B cell (primary cell): Measurements from ENCODE around the gene STARD10. TPM values are rescaled to one million over a fixed set of nuclear protein-coding genes. Genes with fewer than 3 reads are reported as not detected.
"Not testable (repeated sequence)": the region's sequence is repeated elsewhere in the genome, so short reads cannot be mapped to it uniquely, and the experiment has no call there.

Experiments
- ATAC-seq: fragments of 200-7000 bp; cut with Tn5 transposase; one replicate; pipeline ENCODE4 v1.10.0; 2021; ENCODE audit warnings: low read depth, mild to moderate bottlenecking, moderate number of reproducible peaks, moderate library complexity
- CTCF ChIA-PET: fragments of 350-600 bp; sonication (Branson Sonifier 250); formaldehyde crosslinking; loops from one replicate; lab custom pipeline; 2021; ENCODE audit warnings: antibody characterized with exemption, inconsistent platforms; lab: Charles Lee
- POLR2A ChIA-PET: fragments of 350-600 bp; sonication (Branson Sonifier 250); formaldehyde crosslinking; loops from one replicate; lab custom pipeline; 2021; ENCODE audit warnings: antibody characterized with exemption; lab: Charles Lee
- DNase-seq: peaks from one replicate; pipeline ENCODE4 v3.0.0; 2013
- H2AFZ ChIP-seq: 2 replicates; pipeline ENCODE4 v1.6.1; 2012; ENCODE audit warnings: mild to moderate bottlenecking, low read depth, low read length; ENCODE audit not compliant: insufficient read depth, poor library complexity, severe bottlenecking
- H3K27ac ChIP-seq, 2 donors: 1 replicate in 1 of 2; 2 replicates in 1 of 2; pipeline ENCODE4 v1.5.1; 2012 to 2013; ENCODE audit warnings: low read length in 2 of 2, mild to moderate bottlenecking in 2 of 2, moderate library complexity in 1 of 2
- H3K27me3 ChIP-seq, 4 experiments: fragments of 200-600 bp in 1 of 4; sonication (generic) in 1 of 4; replicated peaks in 1 of 4; 1 replicate in 2 of 4; 2 replicates in 2 of 4; pipeline versions ENCODE4 v1.6.1 to v1.7.0; 2013 to 2016; ENCODE audit warnings: low read length in 3 of 4, mild to moderate bottlenecking in 2 of 4, mixed read lengths in 1 of 4, moderate library complexity in 1 of 4; ENCODE audit not compliant: insufficient read depth in 4 of 4, control insufficient read depth in 3 of 4; ENCODE audit errors: control extremely low read depth in 1 of 4
- H3K36me3 ChIP-seq, 2 experiments: replicated peaks in 1 of 2; 1 replicate in 1 of 2; 2 replicates in 1 of 2; pipeline versions ENCODE4 v1.6.1 to v1.7.1; 2013; ENCODE audit warnings: low read length in 1 of 2; ENCODE audit not compliant: insufficient read depth in 2 of 2, control insufficient read depth in 1 of 2; ENCODE audit errors: control extremely low read depth in 1 of 2, extremely low read depth in 1 of 2
- H3K4me1 ChIP-seq, 2 donors: fragments of 200-600 bp in 1 of 2; sonication (generic) in 1 of 2; 1 replicate in 1 of 2; 2 replicates in 1 of 2; pipeline versions ENCODE4 v1.5.1 to v1.6.1; 2013 to 2017; ENCODE audit warnings: low read length in 2 of 2; ENCODE audit not compliant: control insufficient read depth in 2 of 2, insufficient read depth in 2 of 2
- H3K4me2 ChIP-seq: replicated peaks from 2 replicates; pipeline ENCODE3; 2012; ENCODE audit warnings: mild to moderate bottlenecking, low read depth, low read length; ENCODE audit not compliant: poor library complexity, severe bottlenecking
- H3K4me3 ChIP-seq, 5 experiments: fragments of 200-600 bp in 1 of 5; sonication (generic) in 1 of 5; 1 replicate in 3 of 5; 2 replicates in 2 of 5; pipeline versions ENCODE4 v1.5.1 to v1.7.0; 2011 to 2016; ENCODE audit warnings: low read length in 4 of 5, mild to moderate bottlenecking in 4 of 5, low read depth in 2 of 5, control low read depth in 1 of 5, moderate library complexity in 1 of 5; ENCODE audit not compliant: insufficient read depth in 1 of 5; ENCODE audit errors: control extremely low read depth in 1 of 5, extremely low read depth in 1 of 5
- H3K79me2 ChIP-seq: fragments of 200-600 bp; sonication (generic); one replicate; pipeline ENCODE4 v1.6.0; 2016; ENCODE audit warnings: low read length; ENCODE audit not compliant: control insufficient read depth, insufficient read depth
- H3K9ac ChIP-seq: fragments of 200-600 bp; sonication (generic); 2 replicates; pipeline ENCODE4 v1.6.1; 2017; ENCODE audit warnings: mild to moderate bottlenecking, low read length, moderate library complexity
- H3K9me3 ChIP-seq, 3 donors: one replicate each; pipeline versions ENCODE4 v1.6.1 to v1.7.1; 2013; ENCODE audit warnings: low read length in 2 of 3; ENCODE audit not compliant: control insufficient read depth in 2 of 3, insufficient read depth in 1 of 3; ENCODE audit errors: control extremely low read depth in 1 of 3
- H4K20me1 ChIP-seq: 2 replicates; pipeline ENCODE4 v1.6.0; 2012; ENCODE audit warnings: mild to moderate bottlenecking, low read length; ENCODE audit not compliant: insufficient read depth, control insufficient read depth, poor library complexity, severe bottlenecking
- H3K27ac Mint-ChIP-seq: one replicate; pipeline ENCODE4 v1.8.0; 2021; ENCODE audit warnings: mixed read lengths
- H3K27me3 Mint-ChIP-seq: one replicate; pipeline ENCODE4 v1.8.0; 2021; ENCODE audit warnings: mixed read lengths
- H3K4me1 Mint-ChIP-seq: one replicate; pipeline ENCODE4 v1.8.0; 2021; ENCODE audit warnings: mixed read lengths
- H3K4me3 Mint-ChIP-seq: one replicate; pipeline ENCODE4 v1.8.0; 2021; ENCODE audit warnings: mixed read lengths
- H3K9me3 Mint-ChIP-seq: one replicate; pipeline ENCODE4 v1.8.0; 2022; ENCODE audit warnings: mixed read lengths; ENCODE audit not compliant: insufficient read depth
- CTCF ChIP-seq: fragments of 200-600 bp; IDR thresholded peaks from one replicate; pipeline ENCODE4 v1.8.0; 2022; ENCODE audit warnings: antibody characterized with exemption, mild to moderate bottlenecking
- EZH2 ChIP-seq: IDR thresholded peaks from 2 replicates; pipeline ENCODE4 v1.6.1; 2012; ENCODE audit warnings: borderline replicate concordance, low read depth, mild to moderate bottlenecking, moderate library complexity, low read length; ENCODE audit not compliant: insufficient read depth, poor library complexity, severe bottlenecking
- WGBS: methylation state at CpG from one replicate; pipeline ENCODE4 v1.1.5; 2013; ENCODE audit warnings: missing lambda C conversion rate; ENCODE audit not compliant: insufficient coverage; 5-methylcytosine and 5-hydroxymethylcytosine counted together
- intact Hi-C: fragments of 100-400 bp; cut with micrococcal nuclease; formaldehyde crosslinking; loops from one replicate; pipeline ENCODE4 v1.10.0; 2022
- polyA plus RNA-seq: library from polyadenylated mRNA; depleted of rRNA; stranded (reverse); fragments of >200 nt; gene quantifications from 2 replicates; pipeline ENCODE4 v1.2.3, GENCODE V29; 2012
- total RNA-seq, 2 donors: library from RNA; stranded (reverse); fragments of 120-200 nt in 1 of 2; gene quantifications; 1 replicate in 1 of 2; 2 replicates in 1 of 2; pipeline versions ENCODE4 v1.2.3 to v1.2.4, GENCODE V29; 2013 to 2022

The STARD10 gene
- total and polyA plus RNA-seq, 2 donors (not counting 1 experiment from before 2014, with no cell fraction given): 37.5 to 39.2 TPM

DNA sequence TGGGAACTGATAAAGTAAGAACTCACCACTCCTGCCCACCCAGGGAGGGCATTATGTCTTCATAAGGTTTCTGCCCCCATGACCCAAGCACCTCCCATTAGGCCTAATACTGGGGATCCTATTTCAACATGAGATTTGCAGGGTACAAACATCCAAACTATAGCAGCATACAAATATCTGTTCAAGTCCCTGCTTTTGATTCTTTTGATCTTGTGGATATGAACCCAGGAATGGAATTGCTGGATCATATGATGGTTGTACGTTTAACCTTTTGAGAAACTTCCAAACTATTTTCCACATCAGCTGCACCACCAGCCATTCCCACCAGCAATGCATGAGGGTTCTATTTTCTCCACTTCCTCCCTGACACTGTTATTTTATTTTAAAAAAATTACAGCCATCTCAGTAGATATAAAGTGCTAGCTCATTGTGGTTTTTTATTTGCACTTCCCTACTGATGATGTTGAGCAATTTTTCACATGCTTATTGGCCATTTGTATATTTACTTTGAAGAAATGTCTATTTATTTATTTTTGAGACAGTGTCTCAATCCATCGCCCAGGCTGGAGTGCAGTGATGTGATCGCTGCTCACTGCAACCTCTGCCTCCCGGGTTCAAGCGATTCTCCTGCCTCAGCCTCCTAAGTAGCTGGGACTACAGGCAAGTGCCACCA is 13.3 kb upstream of the STARD10 start:
- Histone ChIP-seq H4K20me1 (no peaks in the 10 kb centered on the region), H3K27ac (no peak overlapping the region), H3K79me2 (peaks cover 10% of the 10 kb centered on the region), H3K36me3 (no peaks in the 10 kb centered on the region), H3K4me2 (peak overlapping the region; percentile 50), H3K4me3 (no peak overlapping the region), H3K9ac (no peak overlapping the region), H2AFZ (no peak overlapping the region), H3K9me3 (no peaks in the 10 kb centered on the region), H3K4me1 (peaks cover 18 to 20% of the 10 kb centered on the region in 2 donors), H3K27me3 (no peaks in the 10 kb centered on the region)
- CTCF ChIA-PET: interaction anchor here (0.7 to 1.5 kb wide), 9 partner anchors 13 to 381 kb away, joined by 3 to 4 read pairs (median 3); no protein-coding TSS in a partner anchor
- no peaks in the 10 kb centered on the region for H3K27me3 Mint-ChIP-seq
- TF ChIP-seq CTCF: no peak
- no peak for TF ChIP-seq EZH2
- intact Hi-C loops: no loop called here
- peak; percentile 41 for DNase-seq
- H3K4me3 Mint-ChIP-seq: no peak overlapping the region
- no peaks in the 10 kb centered on the region for H3K9me3 Mint-ChIP-seq
- 25% methylated on average over 2 of the region's 5 CpGs for WGBS
- peak overlapping the region; percentile 59 for H3K27ac Mint-ChIP-seq
- peak; percentile 12 for ATAC-seq
- POLR2A ChIA-PET: interaction anchor here (0.6 to 1.2 kb wide), 6 partner anchors 13 to 575 kb away, joined by 3 to 12 read pairs (median 4); partner anchors contain the start of genes FCHSD2 and STARD10
- peaks cover 32% of the 10 kb centered on the region for H3K4me1 Mint-ChIP-seq

DNA sequence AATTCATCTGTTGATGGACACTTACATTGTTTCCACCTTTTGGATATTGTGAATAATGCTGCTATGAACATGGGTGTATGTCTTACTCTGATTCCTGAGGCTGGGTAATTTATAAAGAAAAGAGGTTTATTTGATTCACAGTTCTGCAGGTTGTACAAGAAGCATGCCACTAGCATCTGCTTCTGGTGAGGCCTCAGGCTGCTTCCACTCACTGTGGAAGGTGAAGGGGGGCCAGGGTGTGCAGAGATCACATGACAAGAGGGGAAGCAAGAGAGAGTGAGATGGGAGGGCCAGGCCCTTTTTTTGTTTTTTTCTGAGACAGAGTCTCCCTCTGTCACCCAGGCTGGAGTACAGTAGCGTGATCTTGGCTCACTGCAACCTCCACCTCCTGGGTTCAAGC is 12.5 kb upstream of the STARD10 start:
- H3K4me1 Mint-ChIP-seq: peaks cover 28% of the 10 kb centered on the region
- H3K27ac ChIP-seq, CTCF ChIA-PET, H3K4me2 ChIP-seq, H3K79me2 ChIP-seq, POLR2A ChIA-PET, ATAC-seq, H3K9ac ChIP-seq, H3K4me3 ChIP-seq, H3K36me3 ChIP-seq, H2AFZ ChIP-seq, DNase-seq, intact Hi-C loops, H3K27me3 Mint-ChIP-seq, H3K9me3 Mint-ChIP-seq, H3K27ac Mint-ChIP-seq, H3K4me3 Mint-ChIP-seq, H3K9me3 ChIP-seq, H3K27me3 ChIP-seq, H4K20me1 ChIP-seq: not testable (repeated sequence)
- 80% methylated on average over 1 of the region's 1 CpG for WGBS
- H3K4me1 ChIP-seq: peaks cover 18 to 20% of the 10 kb centered on the region in 2 donors
